GM21381 (cell line): ENCODE measurements around the gene SLX9.
"Not testable (repeated sequence)": the region's sequence is repeated elsewhere in the genome, so short reads cannot be mapped to it uniquely, and the experiment has no call there.

Source experiments
- ATAC-seq: cut with Tn5 transposase; IDR thresholded peaks from one replicate; pipeline ENCODE4 v1.9.1; 2021; ENCODE audit warnings: mild to moderate bottlenecking, moderate library complexity; ENCODE audit not compliant: unreplicated experiment

The SLX9 gene

DNA sequence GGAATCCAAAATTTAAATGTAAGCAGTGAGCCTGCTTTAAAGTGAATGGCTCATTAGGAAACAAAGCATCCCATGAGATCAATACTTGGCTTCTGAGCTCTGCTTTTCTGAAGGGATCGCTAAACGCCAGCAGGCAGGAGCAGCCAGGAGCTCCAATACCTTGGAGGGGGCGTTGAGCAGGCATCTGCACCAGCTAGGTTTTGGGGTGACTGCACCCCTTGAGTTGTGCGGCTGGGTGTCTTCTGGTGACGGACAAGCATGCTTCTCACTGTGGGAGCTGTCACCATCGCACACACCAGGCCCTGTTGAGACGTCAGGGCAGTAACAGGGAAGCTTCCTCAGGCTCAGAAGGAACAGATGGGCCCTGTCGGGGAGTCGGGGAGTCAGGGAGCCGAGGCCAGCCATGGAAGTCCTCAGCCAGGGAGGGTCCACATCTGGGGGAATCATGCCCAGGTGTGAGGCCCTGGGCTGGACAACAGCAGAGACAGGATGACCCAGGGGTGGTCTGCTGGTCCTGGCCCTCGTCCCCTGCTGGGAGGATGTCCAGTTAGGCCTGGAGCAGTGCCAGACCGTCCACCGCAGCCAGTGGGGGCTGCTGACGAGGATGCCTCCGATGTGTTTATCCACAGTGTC, 76.7 kb downstream of the SLX9 start:
- no peak for ATAC-seq

DNA sequence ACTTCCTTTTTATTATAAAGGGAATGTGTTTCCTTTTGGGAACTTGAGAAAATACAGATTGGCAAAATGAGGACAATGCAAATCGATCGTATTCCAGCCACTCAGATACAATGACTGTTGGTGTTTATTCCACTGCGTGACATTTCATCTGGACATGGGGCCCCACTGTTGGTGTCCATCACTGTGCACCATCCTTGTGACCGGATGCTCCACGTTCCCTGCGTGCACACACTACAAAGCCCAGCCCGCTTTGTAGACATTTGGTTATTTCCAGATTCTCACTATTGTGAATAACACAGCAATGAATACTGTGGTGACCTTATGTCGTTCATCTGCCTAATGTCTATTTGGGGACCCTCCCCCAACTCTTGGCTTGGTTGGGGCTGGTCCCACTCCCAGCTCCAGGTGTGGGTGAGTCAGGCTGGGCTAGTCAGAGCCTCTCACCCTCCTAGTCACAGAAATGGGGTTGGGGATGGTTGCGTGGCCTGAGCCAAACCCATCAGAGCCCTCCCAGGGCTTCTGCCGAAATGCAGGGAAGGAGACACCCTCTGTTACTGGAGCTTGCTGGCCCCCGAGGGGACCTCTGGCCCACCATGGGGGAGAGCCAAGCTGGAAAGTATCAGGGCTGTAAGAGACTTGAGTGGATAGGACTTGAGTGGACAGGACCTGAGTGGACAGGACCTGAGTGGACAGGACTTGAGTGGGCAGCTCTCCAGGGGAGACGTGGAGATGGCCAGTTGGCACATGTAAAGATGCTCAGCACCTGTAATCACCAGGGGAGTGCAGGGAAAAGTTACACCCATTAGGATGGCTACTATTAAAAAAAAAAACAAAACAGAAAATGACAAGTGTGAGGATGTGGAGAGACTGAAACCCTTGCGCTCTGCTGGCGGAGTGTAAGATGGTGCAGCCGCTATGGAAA, 77.5 kb downstream of the SLX9 start:
- no peak for ATAC-seq

DNA sequence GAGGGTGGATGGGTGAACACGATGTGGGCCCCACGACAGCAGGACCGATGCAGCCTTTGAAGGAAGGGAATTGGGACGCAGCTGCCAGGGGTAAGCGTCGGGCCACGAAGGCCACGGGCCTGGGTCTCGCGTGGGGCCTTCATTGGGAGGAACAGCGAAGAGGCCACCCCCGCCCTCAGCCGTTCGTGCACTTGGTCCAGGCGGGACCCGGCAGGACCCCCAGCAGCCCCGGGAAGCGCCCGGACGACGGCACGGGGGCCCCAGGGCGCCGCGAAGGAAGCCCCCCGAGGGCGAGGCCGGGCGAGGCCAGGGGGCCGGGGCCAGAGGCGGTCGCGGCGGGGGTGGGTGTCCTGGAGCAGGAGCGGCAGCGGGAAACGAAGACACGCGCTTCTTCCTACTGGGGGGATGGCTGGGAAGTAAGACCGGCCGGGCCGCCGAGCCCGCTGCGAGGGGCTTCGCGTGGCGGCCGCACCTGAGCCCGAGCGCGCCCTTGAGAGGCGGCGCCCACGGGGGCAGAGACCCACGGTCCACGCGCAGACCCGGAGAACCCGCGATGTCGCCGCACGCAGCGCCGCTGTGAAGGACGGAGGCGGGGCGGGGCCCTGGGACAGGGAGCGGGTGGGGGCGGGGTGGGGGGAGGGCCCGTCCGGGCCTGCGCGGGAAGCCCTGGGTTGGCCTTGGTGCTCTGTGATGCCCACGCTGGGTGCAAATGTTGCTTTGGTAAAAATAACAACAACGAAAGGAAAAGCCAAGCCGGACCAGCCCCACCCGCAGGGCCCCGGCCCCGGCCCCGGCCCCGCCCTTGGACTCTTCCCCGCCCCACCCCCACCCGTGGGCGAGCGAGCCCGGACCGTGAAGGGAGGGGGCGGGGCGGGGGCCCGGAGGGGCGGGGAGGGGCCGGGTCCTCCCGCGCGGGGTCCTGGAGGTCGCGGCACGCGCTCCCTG, 78.6 kb downstream of the SLX9 start:
- ATAC-seq = no peak

DNA sequence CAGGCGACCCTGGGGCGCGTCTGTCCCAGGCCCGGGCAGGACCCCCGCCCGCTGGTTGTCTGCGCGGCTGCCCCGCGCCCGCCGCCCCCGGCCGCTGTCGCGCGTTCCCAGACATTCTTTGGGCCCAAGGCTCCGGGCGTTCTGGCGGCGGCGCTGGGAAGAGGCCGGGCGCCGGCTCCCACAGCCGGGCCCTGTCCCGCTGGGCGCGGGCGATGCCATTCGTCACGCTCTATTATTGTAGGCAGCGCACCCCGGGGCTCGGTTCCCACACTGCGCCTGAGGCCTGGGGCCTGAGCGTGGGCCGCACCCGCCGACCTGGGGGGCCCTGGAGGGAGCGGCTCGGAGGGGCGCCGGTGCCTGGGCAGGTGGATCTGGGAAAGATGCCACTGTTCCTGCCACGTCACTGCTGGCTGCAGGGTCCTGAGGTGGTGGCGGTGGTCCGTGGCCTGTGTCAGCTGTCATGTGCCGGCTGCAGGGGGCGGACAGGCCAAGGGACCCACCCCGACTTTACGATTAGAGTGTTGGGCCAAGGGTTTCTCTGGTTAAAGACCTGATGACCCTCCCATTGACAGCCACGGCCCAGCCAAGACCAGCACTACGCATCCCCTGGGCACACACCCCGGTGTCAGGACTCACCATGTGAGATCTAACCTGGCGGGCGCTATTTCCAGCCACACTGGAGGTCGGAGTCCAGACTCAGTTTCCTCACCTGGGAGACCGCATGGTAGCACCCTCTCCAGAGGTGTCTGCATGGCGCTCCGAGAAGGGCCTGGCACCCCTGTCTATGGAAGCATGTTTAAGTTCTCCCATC, 79.5 kb downstream of the SLX9 start:
- no peak for ATAC-seq

DNA sequence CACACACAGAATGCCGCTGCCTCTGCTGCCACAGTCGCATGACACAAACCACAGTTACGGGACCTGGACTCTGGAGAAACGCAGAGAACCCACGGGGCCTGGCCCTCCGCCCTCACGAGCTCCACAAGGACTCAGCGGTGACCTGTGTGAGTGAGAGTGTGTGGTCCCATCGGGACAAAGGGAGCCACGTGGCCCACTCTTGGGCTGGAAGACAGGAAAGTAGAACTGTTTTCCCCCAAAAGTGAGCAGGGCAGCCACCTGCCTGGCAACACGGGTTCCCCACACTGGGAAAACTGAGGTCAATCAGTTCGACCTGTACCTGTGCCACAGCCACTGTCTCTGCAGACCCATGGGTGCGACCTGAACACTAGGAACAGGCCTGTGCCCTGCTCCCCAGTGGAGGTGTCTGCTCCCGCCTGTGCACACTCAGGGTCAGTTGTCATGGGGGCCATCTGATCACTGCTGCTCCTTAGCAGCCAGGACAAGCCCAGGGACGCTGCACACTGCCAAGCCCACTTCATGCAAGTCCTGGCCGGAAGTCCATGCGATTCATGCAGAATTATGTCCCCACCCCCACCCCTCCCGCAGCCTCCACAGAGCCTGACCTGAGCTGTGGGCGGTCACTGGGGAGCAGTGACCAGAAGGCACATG, 80.2 kb downstream of the SLX9 start:
- ATAC-seq = no peak

DNA sequence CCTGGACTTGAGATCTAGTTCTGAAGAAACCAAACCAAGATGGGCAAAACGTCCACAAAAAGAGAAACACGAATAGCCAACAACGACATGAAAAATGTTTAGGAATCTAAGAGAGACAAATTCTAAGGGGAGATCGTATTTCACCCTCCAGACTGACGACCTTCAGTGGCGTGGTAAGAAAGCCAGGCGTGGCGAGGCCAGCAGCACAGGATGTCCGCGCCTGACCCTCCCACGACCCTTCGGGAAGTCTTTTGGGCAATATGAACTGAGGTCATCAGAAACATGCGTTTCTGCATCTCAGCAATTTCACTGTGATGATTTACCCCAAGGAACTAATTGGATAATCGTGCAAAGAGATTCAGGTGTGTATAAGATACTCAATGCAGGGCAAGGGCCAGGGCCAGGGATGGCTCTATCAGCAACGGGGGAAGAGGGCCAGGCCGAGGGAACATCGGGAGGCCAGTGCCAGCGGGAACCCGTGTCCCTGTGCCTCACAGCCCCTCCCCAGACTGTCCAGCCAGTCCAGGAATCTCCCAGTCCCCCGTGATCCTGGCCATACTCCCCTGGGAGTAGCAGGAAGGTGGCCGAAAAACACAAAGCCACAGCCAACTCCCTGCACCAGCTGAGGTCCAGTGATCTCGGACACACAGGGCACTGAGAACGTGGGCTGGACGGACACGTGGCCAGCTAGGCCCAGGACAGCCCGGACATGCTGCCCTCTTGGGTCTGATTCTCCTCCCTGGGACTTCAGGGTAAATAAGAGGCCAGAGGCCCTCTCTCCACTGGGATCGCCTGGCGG, 81.0 kb downstream of the SLX9 start:
- no peak for ATAC-seq

DNA sequence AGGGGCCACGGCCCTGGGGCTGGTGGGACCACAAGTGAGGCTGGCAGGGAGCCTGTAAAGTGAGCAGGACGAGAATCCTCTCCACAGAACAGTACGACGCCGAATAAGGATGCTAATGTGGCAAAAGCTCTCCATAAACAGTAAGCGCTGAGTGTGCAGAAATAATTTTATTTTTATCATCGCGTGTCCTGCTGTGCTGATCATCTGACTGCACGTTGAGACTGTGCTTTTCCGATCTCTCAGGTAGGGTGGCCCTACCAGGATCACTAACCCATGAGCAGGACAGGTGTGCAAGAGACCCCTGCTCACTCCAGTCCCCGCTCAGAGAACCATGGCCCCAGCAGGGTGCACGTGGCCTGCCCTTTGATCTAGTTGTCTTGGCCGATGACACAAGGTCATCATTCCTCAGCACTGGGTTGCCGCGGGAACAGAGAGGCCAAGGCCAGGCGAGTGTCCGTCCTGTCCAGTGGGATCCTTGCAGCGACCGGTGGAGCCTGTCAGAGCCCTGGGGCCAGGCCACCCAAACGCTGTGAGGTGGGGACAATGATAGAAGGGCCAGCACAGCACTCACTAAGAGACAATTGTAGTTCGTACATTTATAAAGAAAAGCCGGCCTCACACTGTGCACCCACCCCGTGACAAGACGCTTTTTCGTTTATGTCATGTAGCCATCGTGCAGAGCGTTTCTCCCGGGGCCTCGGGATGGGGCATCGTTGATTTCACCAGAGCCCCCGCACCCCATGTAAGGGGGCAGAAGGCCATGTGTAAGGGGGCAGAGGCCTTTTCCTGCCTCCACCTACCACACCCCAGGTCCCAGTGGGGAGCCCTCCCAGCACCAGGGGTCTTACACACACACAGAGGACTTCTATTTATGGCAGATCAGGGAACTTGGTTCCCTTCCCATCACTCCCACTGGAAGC, 81.9 kb downstream of the SLX9 start:
- no peak for ATAC-seq

DNA sequence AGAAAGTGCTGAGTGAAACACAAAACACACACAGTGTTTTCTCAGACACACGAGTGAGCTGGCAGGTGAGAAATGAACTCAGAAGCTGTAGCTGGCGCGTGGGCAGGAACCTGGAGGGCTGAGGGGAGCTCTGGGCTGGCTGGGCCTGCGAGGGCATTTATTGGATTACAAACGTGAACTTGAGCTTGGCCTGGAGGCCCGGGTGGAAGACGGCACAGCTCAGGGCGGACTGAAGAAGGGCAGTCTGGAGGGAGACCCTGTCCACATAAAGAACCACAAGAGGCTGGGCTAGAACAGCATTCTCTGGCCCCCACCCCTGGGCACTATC, 82.5 kb downstream of the SLX9 start:
- no peak for ATAC-seq

DNA sequence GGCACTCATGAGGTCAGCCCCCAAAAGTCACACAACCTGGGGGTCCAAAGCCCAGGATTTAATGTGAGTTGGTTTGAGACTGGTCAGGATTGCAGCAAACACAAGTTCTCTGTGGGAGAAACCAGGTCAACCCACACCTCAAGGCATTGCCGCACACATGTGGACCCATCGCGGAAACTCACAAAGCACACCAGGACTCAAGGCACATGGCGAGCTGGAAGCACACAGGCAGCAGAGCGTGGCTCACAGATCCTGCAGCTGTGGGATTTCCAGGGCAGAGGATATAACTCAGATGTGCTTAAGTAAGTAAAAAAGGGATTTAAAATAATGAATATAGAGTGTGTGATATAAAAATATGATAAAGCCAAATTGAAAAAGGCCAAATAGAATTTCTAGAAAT, 82.9 kb downstream of the SLX9 start:
- no peak for ATAC-seq

DNA sequence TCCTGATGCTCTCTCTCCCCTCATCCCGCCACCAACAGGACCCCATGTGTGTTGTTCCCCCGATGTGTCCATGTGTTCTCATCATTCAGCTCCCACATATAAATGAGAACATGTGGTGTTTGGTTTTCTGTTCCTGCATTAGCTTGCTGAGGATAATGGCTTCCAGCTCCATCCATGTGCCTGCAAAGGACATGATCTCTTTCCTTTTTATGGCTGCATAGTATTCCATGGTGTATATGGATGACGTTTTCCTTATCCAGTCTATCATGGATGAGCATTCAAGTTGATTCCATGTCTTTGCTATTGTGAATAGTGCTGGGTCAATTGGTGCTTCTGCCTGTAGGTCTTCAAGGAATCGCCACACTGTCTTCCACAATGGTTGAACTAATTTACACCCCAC, 84.7 kb downstream of the SLX9 start:
- not testable (repeated sequence) for ATAC-seq

DNA sequence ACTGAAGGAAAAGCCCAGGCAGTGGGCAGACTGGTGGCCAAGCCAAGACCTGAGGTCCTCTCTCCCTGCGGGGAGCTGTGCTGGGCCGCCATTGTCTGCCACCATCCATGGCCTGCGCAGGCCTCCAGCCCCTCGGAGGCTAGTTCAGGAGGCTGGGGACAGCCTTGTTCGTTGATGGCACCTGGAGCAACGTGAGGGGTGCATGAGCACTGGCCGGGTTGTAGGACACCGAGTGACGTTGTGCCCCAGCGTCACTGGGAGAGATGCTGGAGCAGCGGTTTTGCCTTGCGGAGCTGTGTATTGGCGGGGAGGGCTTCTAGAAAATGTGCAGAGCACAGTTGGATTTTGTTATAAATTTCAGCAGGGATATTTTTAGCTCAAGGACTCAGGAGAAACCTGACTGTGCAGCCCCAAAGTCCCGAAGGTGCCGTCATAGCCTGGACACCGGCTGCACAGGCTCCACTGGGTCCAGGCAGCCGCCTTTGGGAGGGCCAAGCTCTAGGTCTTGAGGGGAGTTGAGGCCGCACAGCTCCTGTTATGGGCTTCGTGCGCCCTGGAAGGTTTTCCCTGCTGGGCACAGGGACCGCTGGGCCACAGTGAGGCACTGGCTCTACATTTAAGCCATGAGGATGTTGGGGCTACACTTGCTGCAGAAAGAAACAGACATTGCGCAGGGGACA, 86.4 kb downstream of the SLX9 start:
- ATAC-seq = no peak
